Fibroblast of villous mesenchyme (primary cell): Measurements from ENCODE around the gene WNT9A. TPM values are rescaled to one million over a fixed set of nuclear protein-coding genes. Genes with fewer than 3 reads are reported as not detected.
A peak's percentile ranks its signal among the peaks of the same experiment; 100 is the strongest.

Experiments used
- DNase-seq: peaks from one replicate; pipeline ENCODE4 v3.0.0-alpha.2; 2010; ENCODE audit warnings: low read depth
- H3K4me3 ChIP-seq: 2 replicates; pipeline ENCODE4 v1.5.1; 2011; ENCODE audit warnings: low read depth, mild to moderate bottlenecking, low read length
- total RNA-seq: library from RNA; depleted of rRNA; stranded (reverse); fragments of >200 nt; gene quantifications from 2 replicates; pipeline ENCODE4 v1.2.3, GENCODE V29; 2012
- TF ChIP-seq, protein P1 (sequence below): IDR thresholded peaks from 2 replicates; pipeline ENCODE4 v1.5.1; 2012; ENCODE audit warnings: low read depth, mild to moderate bottlenecking, low read length; ENCODE audit not compliant: insufficient read depth

Gene WNT9A
- total RNA-seq, 1 donor = under 0.01 TPM

DNA sequence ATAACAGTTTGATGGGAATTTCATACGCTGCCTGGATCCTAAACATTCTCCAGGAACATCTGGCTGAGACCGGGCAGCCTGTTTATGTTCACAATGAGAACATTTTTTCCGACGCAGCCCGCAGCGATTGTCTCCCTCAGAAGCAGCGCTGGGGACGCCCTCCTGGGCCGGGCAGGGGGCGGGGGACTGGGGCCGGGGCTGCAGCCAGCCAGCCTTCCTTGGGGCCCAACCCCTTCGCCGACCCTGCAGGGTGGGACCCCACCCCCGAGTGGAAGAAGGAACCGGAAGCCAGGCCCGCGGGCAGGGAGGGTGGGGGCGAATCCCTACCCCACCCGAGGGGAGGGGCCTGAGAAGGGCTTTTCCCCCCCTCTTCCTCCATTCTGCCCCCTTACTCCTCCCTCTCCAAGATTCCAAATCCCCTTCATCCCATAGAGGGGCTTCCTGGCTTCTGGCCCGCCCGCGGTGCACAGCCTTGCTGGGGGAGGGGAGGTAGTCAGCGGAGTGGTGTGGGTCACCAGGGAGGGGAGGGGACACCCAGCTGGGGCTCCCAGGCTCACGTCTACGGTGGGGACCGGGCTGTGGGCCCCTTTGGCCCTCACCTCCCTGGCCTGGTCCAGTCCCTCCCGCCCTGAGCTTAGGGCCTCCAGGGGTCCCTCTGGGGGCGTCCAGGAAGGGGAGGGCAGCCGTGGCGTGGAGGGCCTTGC, 60.6 kb downstream of the WNT9A start:
- peak overlapping the region; percentile 36 for H3K4me3 ChIP-seq
- TF ChIP-seq, protein P1, sequence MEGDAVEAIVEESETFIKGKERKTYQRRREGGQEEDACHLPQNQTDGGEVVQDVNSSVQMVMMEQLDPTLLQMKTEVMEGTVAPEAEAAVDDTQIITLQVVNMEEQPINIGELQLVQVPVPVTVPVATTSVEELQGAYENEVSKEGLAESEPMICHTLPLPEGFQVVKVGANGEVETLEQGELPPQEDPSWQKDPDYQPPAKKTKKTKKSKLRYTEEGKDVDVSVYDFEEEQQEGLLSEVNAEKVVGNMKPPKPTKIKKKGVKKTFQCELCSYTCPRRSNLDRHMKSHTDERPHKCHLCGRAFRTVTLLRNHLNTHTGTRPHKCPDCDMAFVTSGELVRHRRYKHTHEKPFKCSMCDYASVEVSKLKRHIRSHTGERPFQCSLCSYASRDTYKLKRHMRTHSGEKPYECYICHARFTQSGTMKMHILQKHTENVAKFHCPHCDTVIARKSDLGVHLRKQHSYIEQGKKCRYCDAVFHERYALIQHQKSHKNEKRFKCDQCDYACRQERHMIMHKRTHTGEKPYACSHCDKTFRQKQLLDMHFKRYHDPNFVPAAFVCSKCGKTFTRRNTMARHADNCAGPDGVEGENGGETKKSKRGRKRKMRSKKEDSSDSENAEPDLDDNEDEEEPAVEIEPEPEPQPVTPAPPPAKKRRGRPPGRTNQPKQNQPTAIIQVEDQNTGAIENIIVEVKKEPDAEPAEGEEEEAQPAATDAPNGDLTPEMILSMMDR = no peak
- peak; percentile 69 for DNase-seq

DNA sequence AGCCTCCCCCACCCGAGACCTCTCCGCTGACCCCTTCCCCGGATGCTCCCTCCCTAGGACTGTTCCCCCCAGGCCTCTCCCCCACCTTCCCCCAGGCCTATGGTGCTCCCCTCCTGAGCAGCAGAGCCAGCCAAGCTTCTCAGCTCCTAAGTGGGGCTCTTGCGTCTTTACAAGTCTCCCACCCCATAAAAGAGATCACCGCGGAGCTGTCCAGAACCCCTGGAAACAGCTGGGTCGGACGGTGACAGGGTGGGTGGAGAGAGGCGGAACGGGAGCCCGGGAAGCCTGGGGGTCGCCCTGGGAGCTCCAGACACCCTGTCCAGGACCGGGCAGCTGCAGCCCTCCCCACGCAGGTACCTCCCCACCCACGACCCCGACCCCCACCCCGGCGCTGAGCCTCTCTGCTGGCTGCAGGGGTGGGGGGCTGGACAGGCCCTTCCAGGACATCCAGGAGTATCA, 61.2 kb downstream of the WNT9A start:
- no peak for DNase-seq
- peak overlapping the region; percentile 36 for H3K4me3 ChIP-seq
- TF ChIP-seq, protein P1 = no peak

DNA sequence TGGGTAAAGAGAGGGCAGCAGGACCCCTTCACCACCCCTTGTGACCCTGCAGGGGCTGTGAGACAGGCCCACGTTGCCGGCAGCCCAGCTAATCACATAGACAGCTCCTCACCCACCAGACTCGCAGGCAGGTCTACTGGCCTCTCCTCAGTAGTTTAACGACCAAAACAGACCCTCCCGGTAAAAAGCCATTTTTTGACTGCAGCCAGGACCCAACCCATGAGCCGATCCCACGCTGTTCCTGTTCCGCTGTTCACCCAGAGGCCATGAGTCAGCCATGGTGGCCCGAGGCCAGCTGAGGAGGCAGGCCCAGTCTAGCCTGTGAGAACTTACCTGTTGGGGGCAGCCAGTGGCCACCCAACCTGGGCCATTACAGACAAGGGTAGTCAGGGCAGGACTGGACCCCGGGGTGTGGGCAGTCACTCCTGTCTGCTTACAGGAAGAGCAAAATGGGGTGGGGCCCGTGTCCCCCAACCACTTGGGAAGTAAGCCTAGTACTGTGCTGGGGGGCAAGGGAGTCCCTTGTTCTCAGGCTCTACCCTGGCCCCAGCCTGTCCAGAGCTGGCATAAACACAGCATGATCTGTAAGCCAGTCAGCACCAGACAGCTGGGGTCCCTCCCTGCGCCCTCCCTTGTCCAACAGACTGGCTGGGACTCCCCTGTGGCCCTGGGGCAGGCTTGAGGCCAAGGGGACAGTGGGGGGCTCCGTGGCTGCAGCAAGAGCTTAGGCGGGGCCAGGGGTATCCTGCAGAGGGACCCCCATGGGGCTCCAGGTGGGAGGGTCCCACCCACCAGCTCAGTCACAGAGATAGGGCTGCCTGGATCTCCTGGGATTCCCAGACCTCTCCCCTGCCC, 61.9 kb downstream of the WNT9A start:
- TF ChIP-seq, protein P1 = no peak
- H3K4me3 ChIP-seq = no peak overlapping the region
- peak; percentile 38 for DNase-seq

DNA sequence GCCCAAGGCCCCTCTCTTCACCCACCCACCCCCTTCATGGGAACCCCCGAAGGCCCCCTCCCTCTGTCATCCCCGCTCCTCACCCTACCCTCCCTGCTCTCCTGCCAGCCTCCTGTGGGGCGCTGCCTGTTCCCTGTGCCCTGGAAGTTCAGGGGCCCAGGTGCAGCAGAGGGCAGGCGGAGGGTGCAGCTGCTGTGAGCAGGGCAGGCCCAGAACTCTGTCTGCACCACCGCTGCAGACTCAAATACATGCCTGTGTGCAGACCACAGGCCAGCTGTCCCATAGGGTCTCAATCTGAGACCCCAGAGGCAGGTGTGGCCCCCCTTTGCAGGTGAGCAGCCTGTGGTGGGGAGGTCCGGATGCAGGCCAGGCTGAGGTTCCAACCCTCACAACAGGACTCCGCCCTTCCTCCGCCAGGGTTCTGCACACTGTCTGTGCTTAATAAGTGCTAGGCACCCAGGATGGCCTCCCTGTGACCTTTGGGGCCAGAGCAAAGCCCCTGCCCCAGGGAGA, 62.5 kb downstream of the WNT9A start:
- TF ChIP-seq, protein P1 = no peak
- no peak overlapping the region for H3K4me3 ChIP-seq
- DNase-seq = no peak

DNA sequence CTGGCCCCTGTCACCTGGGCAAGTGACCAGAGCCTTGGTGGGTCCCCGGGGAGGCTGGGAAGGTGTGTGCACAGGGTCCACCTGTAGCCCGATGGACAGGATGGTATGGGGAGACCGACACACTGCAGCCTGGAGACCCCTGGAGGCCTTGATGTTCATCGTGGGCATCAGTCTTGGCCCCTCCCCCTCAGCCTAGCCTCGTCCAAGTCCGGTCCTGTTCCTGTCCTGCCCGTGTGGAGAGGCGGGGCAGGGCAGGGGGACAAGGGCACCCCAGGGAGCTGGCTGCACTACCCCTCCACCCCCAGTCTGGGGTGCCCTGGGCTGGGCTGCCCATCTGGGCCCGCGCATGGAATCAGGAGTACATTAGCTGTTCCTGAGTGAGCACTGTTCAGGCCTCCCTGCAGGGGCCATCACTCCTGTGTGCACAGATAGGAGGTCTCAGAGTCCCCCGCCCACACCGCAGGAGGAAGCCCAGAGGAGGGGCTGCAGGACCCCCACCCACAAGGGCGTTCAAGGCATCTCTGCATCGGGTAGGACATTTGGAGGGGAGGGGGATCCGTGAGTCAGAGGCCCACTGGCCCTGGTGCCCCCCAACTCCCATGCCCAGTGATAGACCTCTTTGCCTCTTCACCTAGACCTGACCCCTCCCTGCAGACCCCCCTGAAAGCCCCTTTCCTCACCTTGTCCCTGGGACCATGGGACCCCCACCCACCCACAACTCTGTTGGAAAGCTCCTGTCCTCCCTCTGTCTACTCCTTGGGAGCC, 63.2 kb downstream of the WNT9A start:
- TF ChIP-seq, protein P1 = no peak
- no peak overlapping the region for H3K4me3 ChIP-seq
- no peak for DNase-seq

DNA sequence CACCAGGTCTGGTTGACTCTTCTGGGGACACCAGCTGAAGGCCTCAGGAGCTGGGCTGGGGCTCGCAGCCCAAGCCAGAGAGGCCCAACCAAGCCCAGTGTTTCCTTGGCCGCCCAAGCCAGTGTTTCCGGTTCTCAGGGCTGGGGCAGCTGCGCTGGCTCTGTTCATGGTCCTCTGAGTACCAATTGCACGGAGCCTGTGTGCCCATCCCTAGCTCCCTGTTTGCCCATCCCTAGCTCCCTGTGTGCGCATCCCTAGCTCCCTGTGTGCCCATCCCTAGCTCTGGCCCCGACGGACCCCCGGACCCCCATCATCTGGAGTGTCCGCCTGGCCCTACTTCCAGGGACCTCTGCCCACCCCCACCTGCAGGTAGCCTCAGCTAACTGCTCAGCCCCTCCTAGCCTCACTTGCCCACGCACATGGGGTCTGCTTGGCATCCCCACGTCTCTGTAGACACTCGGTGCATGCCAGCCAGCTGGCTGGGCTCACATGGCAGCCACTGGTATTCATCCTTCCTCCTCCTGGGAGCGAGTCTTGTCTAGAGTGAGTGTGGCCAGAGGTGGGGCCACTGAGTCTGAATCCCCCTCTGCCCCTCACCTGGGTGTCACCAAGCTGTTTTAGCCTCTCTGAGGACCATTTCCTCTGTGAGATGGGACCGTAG, 64.0 kb downstream of the WNT9A start:
- H3K4me3 ChIP-seq = no peak overlapping the region
- TF ChIP-seq, protein P1 = no peak
- DNase-seq = no peak
